ELR (cell line): ENCODE measurements around the gene ORAI2.
"Not testable (repeated sequence)": the region's sequence is repeated elsewhere in the genome, so short reads cannot be mapped to it uniquely, and the experiment has no call there.

Experiments
- DNase-seq: peaks from one replicate; pipeline ENCODE4 v3.0.0-alpha.2; 2015; ENCODE audit warnings: low read depth

The ORAI2 gene

GRCh38 chr7:102469972-102470825, 36.8 kb downstream of the ORAI2 start:
- DNase-seq: no peak

GRCh38 chr7:102471791-102472125, 38.4 kb downstream of the ORAI2 start:
- no peak for DNase-seq

- DNase-seq: no peak
These were observed 39.0 kb downstream of the ORAI2 start for GRCh38 chr7:102472126-102473041.

GRCh38 chr7:102473271-102473991, 40.1 kb downstream of the ORAI2 start:
- DNase-seq: no peak

GRCh38 chr7:102474116-102474515, 40.7 kb downstream of the ORAI2 start:
- DNase-seq: not testable (repeated sequence)

- DNase-seq: not testable (repeated sequence)
These were observed 41.5 kb downstream of the ORAI2 start for GRCh38 chr7:102474736-102475435.

- peak; percentile 45 for DNase-seq
These were observed 45.2 kb downstream of the ORAI2 start, which contains the start of gene POLR2J for GRCh38 chr7:102478314-102479208. TSS of gene POLR2J (minus strand) at chr7:102478922. CDS start at chr7:102478860, 62 bp downstream.

- not testable (repeated sequence) for DNase-seq
These were observed 45.8 kb downstream of the ORAI2 start for GRCh38 chr7:102479209-102479584.

GRCh38 chr7:102479982-102480637, 46.7 kb downstream of the ORAI2 start:
- DNase-seq: not testable (repeated sequence)

- DNase-seq: not testable (repeated sequence)
These were observed 48.6 kb downstream of the ORAI2 start for GRCh38 chr7:102481962-102482361.

- DNase-seq: not testable (repeated sequence)
These were observed 50.9 kb downstream of the ORAI2 start for GRCh38 chr7:102484317-102484716.

GRCh38 chr7:102490529-102491075, 57.2 kb downstream of the ORAI2 start:
- DNase-seq: not testable (repeated sequence)

- not testable (repeated sequence) for DNase-seq
These were observed 60.0 kb downstream of the ORAI2 start for GRCh38 chr7:102493220-102493935.

- not testable (repeated sequence) for DNase-seq
These were observed 60.7 kb downstream of the ORAI2 start for GRCh38 chr7:102494026-102494425.

- DNase-seq: not testable (repeated sequence)
These were observed 61.2 kb downstream of the ORAI2 start for GRCh38 chr7:102494473-102495149.

GRCh38 chr7:102496861-102497260, 63.5 kb downstream of the ORAI2 start:
- DNase-seq: not testable (repeated sequence)

GRCh38 chr7:102497308-102497707, 63.9 kb downstream of the ORAI2 start:
- DNase-seq: not testable (repeated sequence)

GRCh38 chr7:102498321-102498720, 64.9 kb downstream of the ORAI2 start:
- not testable (repeated sequence) for DNase-seq
